ENCODE data around the gene LPP.

- TF ChIP-seq CTCF (IDR thresholded peaks at IDR 0.05) (no peak), EZH2 (IDR thresholded peaks at IDR 0.05; ENCODE audit: borderline replicate concordance, insufficient read depth, low read depth, low read length, poor library complexity, severe bottlenecking) (no peak)
Observed at GRCh38 chr3:188877381-188877780, 723.4 kb downstream of the LPP start.
